HG03064 (cell line): ENCODE data around the gene IER3.

Source experiments
- ATAC-seq: cut with Tn5 transposase; IDR thresholded peaks from one replicate; pipeline ENCODE4 v1.9.1; 2021; ENCODE audit warnings: low read depth; ENCODE audit not compliant: unreplicated experiment

The IER3 gene

GRCh38 chr6:30711758-30712380 lies 32.5 kb downstream of the IER3 start:
- ATAC-seq: no peak

GRCh38 chr6:30709101-30709868 lies 35.1 kb downstream of the IER3 start:
- ATAC-seq: no peak

GRCh38 chr6:30707281-30707850 lies 37.0 kb downstream of the IER3 start:
- no peak for ATAC-seq

GRCh38 chr6:30705620-30706019 lies 38.7 kb downstream of the IER3 start:
- ATAC-seq: no peak

GRCh38 chr6:30703821-30704220 lies 40.5 kb downstream of the IER3 start:
- ATAC-seq: no peak

GRCh38 chr6:30703011-30703410 lies 41.3 kb downstream of the IER3 start:
- no peak for ATAC-seq

GRCh38 chr6:30700340-30700739 lies 44.0 kb downstream of the IER3 start:
- ATAC-seq: no peak

GRCh38 chr6:30696432-30696831 lies 47.9 kb downstream of the IER3 start:
- ATAC-seq: no peak
